GM23338 (cell line): ENCODE data around the gene COL4A1. TPM values are rescaled to one million over a fixed set of nuclear protein-coding genes. Genes with fewer than 3 reads are reported as not detected.

Experiments
- ATAC-seq: fragments of 200-7000 bp; cut with Tn5 transposase; 3 replicates; pipeline ENCODE4 v1.9.1; 2020
- DNase-seq: peaks from one replicate; pipeline ENCODE4 v3.0.0-alpha.2; 2015; ENCODE audit warnings: low spot score
- H2AFZ ChIP-seq: fragments of 200-600 bp; sonication (generic); 2 replicates; pipeline ENCODE4 v1.8.0; 2016; ENCODE audit warnings: antibody characterized with exemption, mild to moderate bottlenecking, moderate library complexity
- H3F3A ChIP-seq: fragments of 200-600 bp; sonication (generic); replicated peaks from 2 replicates; pipeline ENCODE4 v1.8.0; 2017; ENCODE audit warnings: antibody characterized with exemption, mixed run types, low read depth
- H3K27ac ChIP-seq: fragments of 200-600 bp; sonication (generic); 2 replicates; pipeline ENCODE4 v1.6.1; 2016; ENCODE audit warnings: low read depth
- H3K27me3 ChIP-seq: fragments of 200-600 bp; sonication (generic); 2 replicates; pipeline ENCODE4 v1.8.0; 2016; ENCODE audit warnings: mild to moderate bottlenecking, mixed run types, moderate library complexity; ENCODE audit not compliant: insufficient read depth
- H3K36me3 ChIP-seq: fragments of 200-600 bp; sonication (generic); 2 replicates; pipeline ENCODE4 v1.8.0; 2016; ENCODE audit warnings: mild to moderate bottlenecking; ENCODE audit not compliant: insufficient read depth
- H3K4me1 ChIP-seq: fragments of 200-600 bp; sonication (generic); 2 replicates; pipeline ENCODE4 v1.8.0; 2016; ENCODE audit warnings: mild to moderate bottlenecking, moderate library complexity; ENCODE audit not compliant: insufficient read depth
- H3K4me2 ChIP-seq: fragments of 200-600 bp; sonication (generic); 2 replicates; pipeline ENCODE4 v1.7.1; 2017; ENCODE audit warnings: mixed run types
- H3K4me3 ChIP-seq: fragments of 200-600 bp; sonication (generic); 2 replicates; pipeline ENCODE4 v1.6.1; 2016; ENCODE audit warnings: mixed run types
- H3K79me2 ChIP-seq: fragments of 200-600 bp; sonication (generic); replicated peaks from 2 replicates; pipeline ENCODE4 v1.8.0; 2017; ENCODE audit warnings: mild to moderate bottlenecking; ENCODE audit not compliant: insufficient read depth
- H3K9me2 ChIP-seq: fragments of 200-600 bp; sonication (generic); 2 replicates; pipeline ENCODE4 v1.8.0; 2017; ENCODE audit not compliant: insufficient read depth
- H4K20me1 ChIP-seq: fragments of 200-600 bp; sonication (generic); replicated peaks from 2 replicates; pipeline ENCODE4 v1.8.0; 2017; ENCODE audit warnings: mild to moderate bottlenecking; ENCODE audit not compliant: insufficient read depth
- H3K27ac Mint-ChIP-seq: 2 replicates; pipeline ENCODE4 v1.8.0; 2020; ENCODE audit warnings: inconsistent platforms, mild to moderate bottlenecking, moderate library complexity, mixed read lengths
- H3K27me3 Mint-ChIP-seq: 3 replicates; pipeline ENCODE4 v1.8.0; 2022; ENCODE audit warnings: low read depth, mild to moderate bottlenecking, moderate library complexity, mixed read lengths, inconsistent platforms; ENCODE audit not compliant: insufficient read depth, poor library complexity
- H3K36me3 Mint-ChIP-seq: 3 replicates; pipeline ENCODE4 v1.8.0; 2021; ENCODE audit warnings: low read depth, mild to moderate bottlenecking, inconsistent platforms, moderate library complexity, mixed read lengths
- H3K4me1 Mint-ChIP-seq: 3 replicates; pipeline ENCODE4 v1.8.0; 2020; ENCODE audit warnings: mild to moderate bottlenecking, inconsistent platforms, mixed read lengths
- H3K4me3 Mint-ChIP-seq: 3 replicates; pipeline ENCODE4 v1.8.0; 2021; ENCODE audit warnings: moderate library complexity, mild to moderate bottlenecking, inconsistent platforms, mixed read lengths
- H3K9me3 Mint-ChIP-seq: 3 replicates; pipeline ENCODE4 v1.8.0; 2020; ENCODE audit warnings: moderate library complexity, mild to moderate bottlenecking, inconsistent platforms, mixed read lengths
- CTCF ChIP-seq, 2 experiments: fragments of 200-600 bp in 1 of 2; sonication (generic) in 1 of 2; conservative IDR thresholded peaks; 2 replicates each; pipeline versions ENCODE4 v1.5.1 to v1.6.1; 2016 to 2017; ENCODE audit warnings: antibody characterized with exemption in 2 of 2, low read depth in 2 of 2, mild to moderate bottlenecking in 2 of 2, moderate library complexity in 1 of 2
- EZH2phosphoT487 ChIP-seq: fragments of 200-600 bp; sonication (generic); IDR thresholded peaks from one replicate; pipeline ENCODE4 v1.8.1; 2018; ENCODE audit warnings: antibody characterized with exemption; ENCODE audit not compliant: unreplicated experiment
- JUNB ChIP-seq: IDR thresholded peaks from one replicate; pipeline ENCODE4 v1.6.1; 2016; ENCODE audit warnings: antibody characterized with exemption; ENCODE audit not compliant: unreplicated experiment
- POLR2AphosphoS5 ChIP-seq: IDR thresholded peaks from 2 replicates; pipeline ENCODE4 v1.6.1; 2016; ENCODE audit warnings: antibody characterized with exemption, low read depth
- ZNF462 ChIP-seq: fragments of 250-450 bp; sonication (Bioruptor Pico); IDR thresholded peaks from 2 replicates; pipeline ENCODE4 v1.5.0; 2020; ENCODE audit warnings: mild to moderate bottlenecking, moderate library complexity
- polyA plus RNA-seq: library from polyadenylated mRNA; unstranded; fragments of >200 nt; fragmentation: Nextera tagmentation; extraction: Ambion mirVana; gene quantifications from 2 replicates; pipeline ENCODE4 v1.2.1, GENCODE V29; 2016
- total RNA-seq: library from RNA; depleted of rRNA; stranded (reverse); fragments of >200 nt; shearing (Covaris generic); gene quantifications from 2 replicates; pipeline ENCODE4 v1.2.3, GENCODE V29; 2014

Gene COL4A1
- total and polyA plus RNA-seq, 2 experiments from 2014 or later, result 39.1 to 110 TPM

GRCh38 chr13:110262082-110262436, 44.9 kb downstream of the COL4A1 start (continued):
- no peak for TF ChIP-seq ZNF462
- TF ChIP-seq POLR2AphosphoS5, result no peak
- TF ChIP-seq JUNB, result no peak
- TF ChIP-seq EZH2phosphoT487, result no peak

- H3K27ac Mint-ChIP-seq, result peak overlapping the region; percentile 78
- no peaks in the 10 kb centered on the region for H3K36me3 ChIP-seq
- H3K36me3 Mint-ChIP-seq, result no peaks in the 10 kb centered on the region
- peak; percentile 78 for ATAC-seq
- H3K4me1 ChIP-seq, result peaks cover 34% of the 10 kb centered on the region
- H3K79me2 ChIP-seq, result peaks cover 36% of the 10 kb centered on the region
- H3K4me3 Mint-ChIP-seq, result no peak overlapping the region
- no peaks in the 10 kb centered on the region for H3F3A ChIP-seq
- peak; percentile 71 for DNase-seq
- H3K27me3 Mint-ChIP-seq, result peaks cover 7% of the 10 kb centered on the region
- peak overlapping the region; percentile 66; the same call in 1 of the 2 replicates for H3K27ac ChIP-seq
- H3K27me3 ChIP-seq, result no peaks in the 10 kb centered on the region
- H2AFZ ChIP-seq, result no peak overlapping the region
- H3K4me3 ChIP-seq, result no peak overlapping the region
- H3K4me2 ChIP-seq, result peak overlapping the region; percentile 60; the same call in 1 of the 2 replicates
- no peaks in the 10 kb centered on the region for H3K9me3 Mint-ChIP-seq
- H4K20me1 ChIP-seq, result no peaks in the 10 kb centered on the region
- no peaks in the 10 kb centered on the region for H3K9me2 ChIP-seq
- peaks cover 44% of the 10 kb centered on the region for H3K4me1 Mint-ChIP-seq
- TF ChIP-seq EZH2phosphoT487 (no peak), CTCF (conservative IDR thresholded peaks at IDR 0.05; ENCODE audit: low read depth in 2 of 2) (no peak), ZNF462 (no peak)
Measured at GRCh38 chr13:110261166-110262081, 45.5 kb downstream of the COL4A1 start.
